IMR-90 (cell line): ENCODE results near the gene PPP1R12B. TPM values are rescaled to one million over a fixed set of nuclear protein-coding genes. Genes with fewer than 3 reads are reported as not detected.

ENCODE experiments used
- ATAC-seq: fragments of 200-7000 bp; cut with Tn5 transposase; 2 replicates; pipeline ENCODE4 v1.9.1; 2020; ENCODE audit warnings: low read depth, mild to moderate bottlenecking, moderate library complexity
- BruUV-seq: library from RNA; stranded (reverse); fragments of 400-500 nt; replicated peaks from 2 replicates; lab custom pipeline; 2021; lab: Mats Ljungman, UMichigan
- CTCF ChIA-PET: fragments of 300-600 bp; formaldehyde crosslinking; extraction: SDS; loops from one replicate; lab custom pipeline; 2021; ENCODE audit warnings: antibody characterized with exemption; lab: Yijun Ruan, JAX
- POLR2A ChIA-PET: fragments of 300-600 bp; sonication (Branson Sonifier 250); formaldehyde crosslinking; loops from one replicate; lab custom pipeline; 2022; ENCODE audit warnings: antibody characterized with exemption; ENCODE audit not compliant: unreplicated experiment; lab: Charles Lee
- DNase-seq: peaks from one replicate; pipeline ENCODE4 v3.0.0; 2013
- H2AFZ ChIP-seq: replicated peaks from 2 replicates; pipeline ENCODE3; 2013; ENCODE audit warnings: low read length, mild to moderate bottlenecking; ENCODE audit not compliant: poor library complexity
- H2AK5ac ChIP-seq: 2 replicates; pipeline ENCODE4 v1.6.1; 2013; ENCODE audit warnings: low read depth, low read length, inconsistent platforms
- H2AK9ac ChIP-seq: replicated peaks from 2 replicates; pipeline ENCODE3; 2013; ENCODE audit warnings: mild to moderate bottlenecking, low read depth, low read length, moderate library complexity; ENCODE audit not compliant: poor library complexity
- H2BK120ac ChIP-seq: 2 replicates; pipeline ENCODE4 v1.6.1; 2013; ENCODE audit warnings: low read depth, low read length, inconsistent platforms
- H2BK15ac ChIP-seq: 3 replicates; pipeline ENCODE4 v1.6.1; 2013; ENCODE audit warnings: low read depth, low read length, inconsistent platforms
- H2BK20ac ChIP-seq: 2 replicates; pipeline ENCODE4 v1.6.1; 2013; ENCODE audit warnings: low read depth, mild to moderate bottlenecking, inconsistent platforms, low read length, moderate library complexity
- H2BK5ac ChIP-seq: 2 replicates; pipeline ENCODE4 v1.6.1; 2013; ENCODE audit warnings: mild to moderate bottlenecking, low read depth, low read length, inconsistent platforms; ENCODE audit not compliant: poor library complexity, severe bottlenecking
- H3K14ac ChIP-seq: replicated peaks from 2 replicates; pipeline ENCODE4 v1.6.1; 2013; ENCODE audit warnings: low read depth, low read length, inconsistent platforms
- H3K18ac ChIP-seq: 2 replicates; pipeline ENCODE4 v1.6.1; 2013; ENCODE audit warnings: low read depth, low read length, control low read depth
- H3K23ac ChIP-seq: 2 replicates; pipeline ENCODE4 v1.6.1; 2013; ENCODE audit warnings: low read depth, low read length, inconsistent platforms
- H3K27ac ChIP-seq: 2 replicates; pipeline ENCODE4 v1.5.1; 2013; ENCODE audit warnings: mild to moderate bottlenecking, control low read depth, low read length; ENCODE audit not compliant: insufficient read depth
- H3K27me3 ChIP-seq: 2 replicates; pipeline ENCODE4 v1.6.1; 2013; ENCODE audit warnings: low read length; ENCODE audit not compliant: control insufficient read depth, insufficient read depth
- H3K36me3 ChIP-seq: 2 replicates; pipeline ENCODE4 v1.6.1; 2013; ENCODE audit warnings: low read length, mixed read lengths; ENCODE audit not compliant: control insufficient read depth, insufficient read depth
- H3K4ac ChIP-seq: 2 replicates; pipeline ENCODE4 v1.6.1; 2013; ENCODE audit warnings: low read depth, low read length, inconsistent platforms
- H3K4me1 ChIP-seq: 2 replicates; pipeline ENCODE4 v1.6.1; 2013; ENCODE audit warnings: low read length, mixed read lengths; ENCODE audit not compliant: control insufficient read depth, insufficient read depth
- H3K4me2 ChIP-seq: 2 replicates; pipeline ENCODE4 v1.6.1; 2013; ENCODE audit warnings: low read depth, mild to moderate bottlenecking, control low read depth, low read length, moderate library complexity
- H3K4me3 ChIP-seq: 2 replicates; pipeline ENCODE4 v1.5.1; 2013; ENCODE audit warnings: low read depth, mild to moderate bottlenecking, control low read depth, low read length, moderate library complexity; ENCODE audit not compliant: insufficient read depth
- H3K56ac ChIP-seq: 2 replicates; pipeline ENCODE4 v1.6.1; 2013; ENCODE audit warnings: low read length, inconsistent platforms; ENCODE audit not compliant: insufficient read depth; ENCODE audit errors: extremely low read depth
- H3K79me1 ChIP-seq, 2 experiments: 2 replicates each; pipeline ENCODE4 v1.6.1; 2013; ENCODE audit warnings: low read length in 2 of 2, inconsistent platforms in 1 of 2, low read depth in 1 of 2
- H3K9ac ChIP-seq: 2 replicates; pipeline ENCODE4 v1.6.1; 2013; ENCODE audit warnings: low read depth, low read length, control low read depth
- H3K9me1 ChIP-seq: 2 replicates; pipeline ENCODE4 v1.6.1; 2013; ENCODE audit warnings: low read length, inconsistent platforms; ENCODE audit not compliant: insufficient read depth
- H3K9me3 ChIP-seq: 2 replicates; pipeline ENCODE4 v1.6.1; 2013; ENCODE audit warnings: low read length; ENCODE audit not compliant: control insufficient read depth, insufficient read depth
- H4K20me1 ChIP-seq: 2 replicates; pipeline ENCODE4 v1.6.1; 2013; ENCODE audit warnings: low read length, inconsistent platforms; ENCODE audit not compliant: insufficient read depth
- H4K5ac ChIP-seq: 2 replicates; pipeline ENCODE4 v1.6.1; 2013; ENCODE audit warnings: mild to moderate bottlenecking, low read depth, low read length, control low read depth
- H4K8ac ChIP-seq, 2 experiments: 2 replicates each; pipeline ENCODE4 v1.6.1; 2013; ENCODE audit warnings: low read depth in 2 of 2, low read length in 2 of 2, control low read depth in 1 of 2, inconsistent platforms in 1 of 2
- H4K91ac ChIP-seq: 2 replicates; pipeline ENCODE4 v1.6.1; 2013; ENCODE audit warnings: low read depth, low read length, inconsistent platforms; ENCODE audit not compliant: insufficient read depth
- CEBPB ChIP-seq: IDR thresholded peaks from 2 replicates; pipeline ENCODE4 v1.6.1; 2012; ENCODE audit warnings: low read depth, low read length, improper control_type of control experiment
- CHD1 ChIP-seq: IDR thresholded peaks from 2 replicates; pipeline ENCODE4 v1.6.1; 2012; ENCODE audit warnings: low read depth, low read length, improper control_type of control experiment
- CTCF ChIP-seq: conservative IDR thresholded peaks from 2 replicates; pipeline ENCODE4 v1.5.1; 2012; ENCODE audit warnings: mild to moderate bottlenecking, low read depth, low read length, improper control_type of control experiment
- FOS ChIP-seq: fragments of 150-350 bp; IDR thresholded peaks from 2 replicates; pipeline ENCODE4 v1.6.1; 2016; ENCODE audit warnings: low read depth, low read length
- MXI1 ChIP-seq: IDR thresholded peaks from 2 replicates; pipeline ENCODE4 v1.6.1; 2012; ENCODE audit warnings: low read depth, mild to moderate bottlenecking, low read length, moderate library complexity, borderline replicate concordance
- NFE2L2 ChIP-seq: fragments of 150-350 bp; IDR thresholded peaks from 2 replicates; pipeline ENCODE4 v1.6.1; 2016; ENCODE audit warnings: low read depth, mild to moderate bottlenecking, low read length
- POLR2A ChIP-seq: IDR thresholded peaks from 2 replicates; pipeline ENCODE4 v1.6.1; 2012; ENCODE audit warnings: mild to moderate bottlenecking, low read depth, low read length
- RAD21 ChIP-seq: IDR thresholded peaks from 2 replicates; pipeline ENCODE4 v1.6.1; 2012; ENCODE audit warnings: low read length, improper control_type of control experiment
- RCOR1 ChIP-seq: IDR thresholded peaks from 2 replicates; pipeline ENCODE4 v1.6.1; 2012; ENCODE audit warnings: mild to moderate bottlenecking, low read length, improper control_type of control experiment; ENCODE audit not compliant: insufficient replicate concordance
- RFX5 ChIP-seq: IDR thresholded peaks from 2 replicates; pipeline ENCODE4 v1.8.0; 2012; ENCODE audit warnings: low read depth, mild to moderate bottlenecking, low read length, moderate library complexity
- SMC3 ChIP-seq: fragments of 150-350 bp; IDR thresholded peaks from 2 replicates; pipeline ENCODE4 v1.6.1; 2016; ENCODE audit warnings: low read depth, mild to moderate bottlenecking, antibody characterized with exemption, low read length, moderate library complexity
- WGBS, 2 experiments: methylation state at CpG; one replicate each; pipeline versions ENCODE4 v1.1.5 to v1.1.7; 2013; ENCODE audit warnings: missing lambda C conversion rate in 2 of 2; ENCODE audit not compliant: insufficient read length in 1 of 2; ENCODE audit errors: extremely low coverage in 2 of 2; 5-methylcytosine and 5-hydroxymethylcytosine counted together
- dilution Hi-C: fragments of 300-500 bp; cut with HindIII; formaldehyde crosslinking; loops from one replicate; pipeline ENCODE4 v1.14.3; 2018; ENCODE audit warnings: low sequenced_read_pairs; ENCODE audit not compliant: unreplicated experiment
- in situ Hi-C: fragments of 300-500 bp; cut with MboI; formaldehyde crosslinking; loops from 3 replicates; pipeline ENCODE4 v1.14.3; 2019; ENCODE audit warnings: low sequenced_read_pairs, inconsistent platforms, mixed read lengths
- intact Hi-C: fragments of 100-400 bp; cut with micrococcal nuclease; formaldehyde crosslinking; loops from 2 replicates; pipeline ENCODE4 v1.10.0; 2022
- polyA plus RNA-seq, 3 experiments: library from polyadenylated mRNA; depleted of rRNA; stranded (reverse); fragments of >200 nt; gene quantifications; 2 replicates each; pipeline ENCODE4 v1.2.3, GENCODE V29; 2012; ENCODE audit warnings: low replicate concordance in 1 of 3
- total RNA-seq: library from RNA; depleted of rRNA; stranded (reverse); fragments of >200 nt; gene quantifications from 2 replicates; pipeline ENCODE4 v1.2.3, GENCODE V29; 2012

The PPP1R12B gene
- total and polyA plus RNA-seq, 2 of the 4 experiments (the other 2 are of a cell fraction): 8.5 to 12.0 TPM

- H2AK5ac ChIP-seq: no peak overlapping the region
- H3K4ac ChIP-seq: no peak overlapping the region
- peaks cover 67% of the 10 kb centered on the region for H3K27me3 ChIP-seq
- peaks cover 4% of the 10 kb centered on the region; the same call in 1 of the 2 replicates for H4K20me1 ChIP-seq
- H4K5ac ChIP-seq: no peak overlapping the region
- H3K9ac ChIP-seq: no peak overlapping the region
- no peaks in the 10 kb centered on the region for H3K9me1 ChIP-seq
- ChIA-PET POLR2A (no interaction called here), CTCF (interaction anchor here (0.5 to 1.3 kb wide), 4 partner anchors 37 to 189 kb away, joined by 3 to 6 read pairs (median 4); no protein-coding TSS in a partner anchor)
- H3K4me1 ChIP-seq: no peaks in the 10 kb centered on the region
- no peak overlapping the region for H2AFZ ChIP-seq
- no peak overlapping the region for H3K27ac ChIP-seq
- TF ChIP-seq POLR2A (no peak), SMC3 (no peak), MXI1 (no peak), NFE2L2 (no peak), RAD21 (no peak), RCOR1 (no peak), FOS (no peak), CTCF (no peak), CEBPB (no peak), CHD1 (no peak), RFX5 (no peak)
- 23% methylated on average over 4 of the region's 14 CpGs; no CpG with 5 or more reads in 1 of the 2 experiments for WGBS, 2 experiments
- no peak overlapping the region for H4K91ac ChIP-seq
- ATAC-seq: no peak
- no peak for DNase-seq
- H3K79me1 ChIP-seq: no peaks in the 10 kb centered on the region
- no peaks in the 10 kb centered on the region for H3K36me3 ChIP-seq
- no peak overlapping the region for H3K23ac ChIP-seq
- in situ Hi-C loops (loop anchor here (5.0 kb wide), 1 partner anchor 110 kb away; no protein-coding TSS in a partner anchor), dilution Hi-C loops (no loop called here), intact Hi-C loops (no loop called here)
- H3K18ac ChIP-seq: no peak overlapping the region
- no peak overlapping the region for H2BK20ac ChIP-seq
- no peak overlapping the region for H4K8ac ChIP-seq
- H2BK5ac ChIP-seq: no peak overlapping the region
- H3K14ac ChIP-seq: no peak overlapping the region
- H3K4me3 ChIP-seq: no peak overlapping the region
- H2BK120ac ChIP-seq: no peak overlapping the region
- BruUV-seq: no TSS peak
- H2AK9ac ChIP-seq: peak overlapping the region; percentile 49
- H2BK15ac ChIP-seq: no peak overlapping the region
- H3K56ac ChIP-seq: no peak overlapping the region
- no peaks in the 10 kb centered on the region for H3K9me3 ChIP-seq
- no peak overlapping the region for H3K4me2 ChIP-seq
Measured at GRCh38 chr1:202311875-202312635, 36.4 kb upstream of the PPP1R12B start.
